Choroid plexus epithelial cell (primary cell): ENCODE data around the gene PRKD3.

Experiments
- DNase-seq: peaks from one replicate; pipeline ENCODE4 v3.0.0-alpha.2; 2010; ENCODE audit warnings: low read depth
- H3K4me3 ChIP-seq: 2 replicates; pipeline ENCODE4 v1.5.1; 2011; ENCODE audit warnings: low read depth, mild to moderate bottlenecking, control low read depth, low read length, moderate library complexity
- CTCF ChIP-seq: conservative IDR thresholded peaks from 2 replicates; pipeline ENCODE4 v1.5.1; 2011; ENCODE audit warnings: low read depth, mild to moderate bottlenecking, control low read depth, inconsistent platforms, low read length, moderate library complexity

The PRKD3 gene

GRCh38 chr2:37324786-37325624 lies at the start of gene PRKD3:
TSS of gene PRKD3 (minus strand) at chr2:37324833. CDS start at chr2:37316524, 8,309 bp downstream.
- peak; percentile 53 for DNase-seq
- H3K4me3 ChIP-seq, result peak within 1 kb of the TSS; percentile 69
- TF ChIP-seq CTCF, result no peak

GRCh38 chr2:37372000-37372399 lies 47.4 kb upstream of the PRKD3 start:
- DNase-seq, result no peak
- no peak for TF ChIP-seq CTCF
- H3K4me3 ChIP-seq, result no peak overlapping the region

GRCh38 chr2:37370666-37371065 lies 46.0 kb upstream of the PRKD3 start:
- no peak overlapping the region for H3K4me3 ChIP-seq
- DNase-seq, result no peak
- no peak for TF ChIP-seq CTCF

- H3K4me3 ChIP-seq, result no peak overlapping the region
- no peak for DNase-seq
- no peak for TF ChIP-seq CTCF
Measured at GRCh38 chr2:37367984-37368383, 43.4 kb upstream of the PRKD3 start.

- no peak for TF ChIP-seq CTCF
- H3K4me3 ChIP-seq, result no peak overlapping the region
- no peak for DNase-seq
Measured at GRCh38 chr2:37367310-37367709, 42.7 kb upstream of the PRKD3 start.

GRCh38 chr2:37366773-37367172 lies 42.1 kb upstream of the PRKD3 start:
- no peak overlapping the region for H3K4me3 ChIP-seq
- no peak for TF ChIP-seq CTCF
- DNase-seq, result no peak

GRCh38 chr2:37365669-37366068 lies 41.0 kb upstream of the PRKD3 start:
- TF ChIP-seq CTCF, result no peak
- DNase-seq, result no peak
- no peak overlapping the region for H3K4me3 ChIP-seq
